Lower lobe of right lung (tissue), 2 donors: ENCODE data around the gene LSMEM2. TPM values are rescaled to one million over a fixed set of nuclear protein-coding genes. Genes with fewer than 3 reads are reported as not detected.
A peak's percentile ranks its signal among the peaks of the same experiment; 100 is the strongest.

ENCODE experiments used
- ATAC-seq, 2 donors: fragments of 200-7000 bp; cut with Tn5 transposase; one replicate each; pipeline ENCODE4 v1.9.1; 2020 to 2022; ENCODE audit warnings: mild to moderate bottlenecking in 2 of 2, moderate library complexity in 2 of 2
- DNase-seq: peaks from one replicate; pipeline ENCODE4 v3.0.0-alpha.2; 2020
- H3K27ac ChIP-seq: fragments of 200-600 bp; one replicate; pipeline ENCODE4 v1.8.0; 2022
- H3K27me3 ChIP-seq: fragments of 200-600 bp; one replicate; pipeline ENCODE4 v1.8.0; 2022; ENCODE audit warnings: low read depth
- H3K36me3 ChIP-seq: fragments of 200-600 bp; one replicate; pipeline ENCODE4 v1.8.0; 2022; ENCODE audit warnings: mild to moderate bottlenecking
- H3K4me1 ChIP-seq: fragments of 200-600 bp; one replicate; pipeline ENCODE4 v1.8.0; 2022
- H3K4me3 ChIP-seq: fragments of 200-600 bp; one replicate; pipeline ENCODE4 v1.8.0; 2022; ENCODE audit warnings: mild to moderate bottlenecking
- H3K9me3 ChIP-seq: fragments of 200-600 bp; one replicate; pipeline ENCODE4 v1.8.0; 2022
- intact Hi-C: fragments of 100-400 bp; cut with DNase I; formaldehyde crosslinking; loops from one replicate; pipeline ENCODE4 v1.11.0; 2022
- total RNA-seq: library from RNA; stranded (reverse); fragmentation: NEBNext Ultra II Directional; extraction: Animal tissue kit (Norgen Biotek cat#: 25700); gene quantifications from one replicate; pipeline ENCODE4 v1.2.1, GENCODE V29; 2021
- TF ChIP-seq, protein P1 (sequence below): fragments of 200-600 bp; IDR thresholded peaks from one replicate; pipeline ENCODE4 v1.8.0; 2022; ENCODE audit warnings: antibody characterized with exemption, mild to moderate bottlenecking
- donor health status: DM: no; HTN: yes; CAD: no; lungs with severe emphysema.

Gene LSMEM2
- total RNA-seq, 1 donor from 2014 or later, result not detected

- ATAC-seq (peak in 1 of 2 donors; percentile 47), DNase-seq (no peak)
- H3K4me3 ChIP-seq, result peak overlapping the region; percentile 84
- H3K9me3 ChIP-seq, result no peaks in the 10 kb centered on the region
- no peaks in the 10 kb centered on the region for H3K27me3 ChIP-seq
- peaks cover 73% of the 10 kb centered on the region for H3K4me1 ChIP-seq
- peaks cover 18% of the 10 kb centered on the region for H3K36me3 ChIP-seq
- peak overlapping the region; percentile 98 for H3K27ac ChIP-seq
- intact Hi-C loops, result no loop called here
- TF ChIP-seq, protein P1, sequence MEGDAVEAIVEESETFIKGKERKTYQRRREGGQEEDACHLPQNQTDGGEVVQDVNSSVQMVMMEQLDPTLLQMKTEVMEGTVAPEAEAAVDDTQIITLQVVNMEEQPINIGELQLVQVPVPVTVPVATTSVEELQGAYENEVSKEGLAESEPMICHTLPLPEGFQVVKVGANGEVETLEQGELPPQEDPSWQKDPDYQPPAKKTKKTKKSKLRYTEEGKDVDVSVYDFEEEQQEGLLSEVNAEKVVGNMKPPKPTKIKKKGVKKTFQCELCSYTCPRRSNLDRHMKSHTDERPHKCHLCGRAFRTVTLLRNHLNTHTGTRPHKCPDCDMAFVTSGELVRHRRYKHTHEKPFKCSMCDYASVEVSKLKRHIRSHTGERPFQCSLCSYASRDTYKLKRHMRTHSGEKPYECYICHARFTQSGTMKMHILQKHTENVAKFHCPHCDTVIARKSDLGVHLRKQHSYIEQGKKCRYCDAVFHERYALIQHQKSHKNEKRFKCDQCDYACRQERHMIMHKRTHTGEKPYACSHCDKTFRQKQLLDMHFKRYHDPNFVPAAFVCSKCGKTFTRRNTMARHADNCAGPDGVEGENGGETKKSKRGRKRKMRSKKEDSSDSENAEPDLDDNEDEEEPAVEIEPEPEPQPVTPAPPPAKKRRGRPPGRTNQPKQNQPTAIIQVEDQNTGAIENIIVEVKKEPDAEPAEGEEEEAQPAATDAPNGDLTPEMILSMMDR, result no peak
These were observed 57.7 kb downstream of the LSMEM2 start for GRCh38 chr3:50336452-50337174.

DNA sequence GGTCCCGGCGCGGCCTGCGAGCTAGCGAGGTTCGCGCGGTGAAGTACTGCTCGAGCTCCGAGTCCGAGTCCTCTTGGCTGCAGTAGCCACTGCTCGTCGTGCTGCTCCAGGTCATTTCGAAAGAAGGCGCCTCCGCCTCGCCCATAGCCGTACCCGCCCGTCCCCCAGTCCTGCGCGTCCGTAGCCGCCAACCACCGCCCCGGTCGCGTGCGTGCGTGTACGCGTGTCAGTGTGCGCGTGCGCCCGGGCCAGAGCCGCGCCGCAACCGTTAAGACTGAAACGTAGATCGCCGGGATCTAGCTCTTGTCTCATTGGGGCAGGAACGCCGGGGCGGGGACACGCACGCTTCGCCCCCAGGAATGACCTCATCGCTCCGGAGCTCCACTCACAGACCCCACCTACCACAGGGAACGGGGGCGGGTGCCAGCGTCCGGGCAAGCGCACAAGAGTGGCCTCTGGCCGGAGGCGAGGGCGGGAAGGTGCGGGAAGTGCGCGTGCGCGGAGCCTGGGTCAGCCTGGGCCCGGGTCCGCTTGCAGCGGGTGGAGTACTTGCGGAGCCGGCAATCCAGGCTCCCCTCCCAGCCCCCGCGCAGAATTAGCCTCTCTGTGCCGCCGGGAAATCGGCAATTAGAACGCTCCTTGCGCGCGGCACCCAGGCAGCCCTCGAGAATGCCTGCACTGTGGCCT lies 58.4 kb downstream of the LSMEM2 start:
- H3K27me3 ChIP-seq, result no peaks in the 10 kb centered on the region
- H3K36me3 ChIP-seq, result peaks cover 11% of the 10 kb centered on the region
- peak; percentile 91 to 95 for ATAC-seq
- intact Hi-C loops, result no loop called here
- peak overlapping the region; percentile 98 for H3K27ac ChIP-seq
- peaks cover 78% of the 10 kb centered on the region for H3K4me1 ChIP-seq
- TF ChIP-seq, protein P1, result no peak
- peak; percentile 100 for DNase-seq
- no peaks in the 10 kb centered on the region for H3K9me3 ChIP-seq
- peak overlapping the region; percentile 84 for H3K4me3 ChIP-seq

Other genes starting within 250 kb of the LSMEM2 start
- 153 TPM for gene RBM5, start 190.2 kb upstream of the LSMEM2 start, total RNA-seq
- gene SEMA3F, start 123.8 kb upstream of the LSMEM2 start, total RNA-seq, result 44.7 TPM
- gene GNAT1, start 87.5 kb upstream of the LSMEM2 start, total RNA-seq, result not detected
- not detected for gene SLC38A3, start 73.8 kb upstream of the LSMEM2 start, total RNA-seq
- gene GNAI2, start 42.9 kb upstream of the LSMEM2 start, total RNA-seq, result 372 TPM
- 77.6 TPM for gene SEMA3B, start 9.9 kb upstream of the LSMEM2 start, total RNA-seq
- gene IFRD2, start 13.3 kb downstream of the LSMEM2 start, total RNA-seq, result 66.9 TPM
- gene HYAL3, start 20.3 kb downstream of the LSMEM2 start, total RNA-seq, result 4.0 TPM
- 9.3 TPM for gene NAA80, start 20.3 kb downstream of the LSMEM2 start, total RNA-seq
- gene HYAL1, start 24.5 kb downstream of the LSMEM2 start, total RNA-seq, result 58.2 TPM
- gene HYAL2, start 43.7 kb downstream of the LSMEM2 start, total RNA-seq, result 155 TPM
- 29.4 TPM for gene TUSC2, start 49.1 kb downstream of the LSMEM2 start, total RNA-seq
- 39.5 TPM for gene RASSF1, start 61.7 kb downstream of the LSMEM2 start, total RNA-seq
- 32.8 TPM for gene ZMYND10, start 66.6 kb downstream of the LSMEM2 start, total RNA-seq
- gene NPRL2, start 71.7 kb downstream of the LSMEM2 start, total RNA-seq, result 17.7 TPM
- 21.7 TPM for gene CYB561D2, start 71.8 kb downstream of the LSMEM2 start, total RNA-seq
- gene TMEM115, start 80.4 kb downstream of the LSMEM2 start, total RNA-seq, result 37.5 TPM
- gene CACNA2D2, start 224.5 kb downstream of the LSMEM2 start, total RNA-seq, result 105 TPM